ENCODE measurements around the gene SLC25A25. TPM values are rescaled to one million over a fixed set of nuclear protein-coding genes. Genes with fewer than 3 reads are reported as not detected.

Gene SLC25A25
- total and polyA plus RNA-seq, 9 of the 15 experiments (the other 6 are each of a cell fraction or from before 2014, with no cell fraction given) = 0.07 to 35.9 (median 23.2) TPM

- TF ChIP-seq DNMT1 (IDR thresholded peaks at IDR 0.05) (no peak), TCFL5 (CRISPR knock-in tag; conservative IDR thresholded peaks at IDR 0.05) (no peak), FOXA1 (IDR thresholded peaks at IDR 0.05; ENCODE audit: borderline replicate concordance) (no peak), ZNF239 (CRISPR knock-in tag; IDR thresholded peaks at IDR 0.05) (peak; percentile 20; the same call in 1 of the 2 replicates), ZNF282 (CRISPR knock-in tag; IDR thresholded peaks at IDR 0.05) (no peak), NR4A1 (CRISPR knock-in tag; IDR thresholded peaks at IDR 0.05) (peak; percentile 52; the same call in 1 of the 2 replicates), NR4A1 (tag; IDR thresholded peaks at IDR 0.05) (no peak), ZBTB7A (IDR thresholded peaks at IDR 0.05; ENCODE audit: borderline replicate concordance, control insufficient read depth, low read depth, low read length) (peak; percentile 90), ZNF134 (CRISPR knock-in tag; conservative IDR thresholded peaks at IDR 0.05) (0 out of 2 replicates have a peak, but pooled peaks have one; percentile 18), CREM (IDR thresholded peaks at IDR 0.05; ENCODE audit: low read depth) (0 out of 2 replicates have a peak, but pooled peaks have one; percentile 2), ZNF707 (CRISPR knock-in tag; conservative IDR thresholded peaks at IDR 0.05) (peak; percentile 40; the same call in 1 of the 2 replicates), FOXK1 (CRISPR knock-in tag; IDR thresholded peaks at IDR 0.05; ENCODE audit: borderline replicate concordance) (no peak), FOXO4 (CRISPR knock-in tag; IDR thresholded peaks at IDR 0.05) (peak; percentile 68; the same call in 1 of the 2 replicates), HLTF (IDR thresholded peaks at IDR 0.05) (0 out of 2 replicates have a peak, but pooled peaks have one; percentile 10), GTF2A2 (tag; IDR thresholded peaks at IDR 0.05) (peak; percentile 58; the same call in 1 of the 2 replicates), L3MBTL2 (IDR thresholded peaks at IDR 0.05) (peak; percentile 28), SMARCA4 (IDR thresholded peaks at IDR 0.05) (no peak), REST (IDR thresholded peaks at IDR 0.05; ENCODE audit: borderline replicate concordance) (peak; percentile 34), REST (CRISPR knock-in tag; IDR thresholded peaks at IDR 0.05; ENCODE audit: low read depth) (no peak; the same call in 1 of the 2 replicates), TBL1XR1 (IDR thresholded peaks at IDR 0.05; ENCODE audit: low read length in 2 of 2) (no peak), CHD1 (IDR thresholded peaks at IDR 0.05; ENCODE audit: low read length) (peak; percentile 24)
Measured at GRCh38 chr9:128065907-128066712, 1.9 kb upstream of the SLC25A25 start (continued).
